CD1c-positive myeloid dendritic cell (primary cell): ENCODE data around the gene LRRC72.
"Not testable (repeated sequence)": the region's sequence is repeated elsewhere in the genome, so short reads cannot be mapped to it uniquely, and the experiment has no call there.

Experiments
- DNase-seq: peaks from one replicate; pipeline ENCODE4 v3.0.0-alpha.2; 2016; ENCODE audit errors: extremely low spot score

The LRRC72 gene

DNA sequence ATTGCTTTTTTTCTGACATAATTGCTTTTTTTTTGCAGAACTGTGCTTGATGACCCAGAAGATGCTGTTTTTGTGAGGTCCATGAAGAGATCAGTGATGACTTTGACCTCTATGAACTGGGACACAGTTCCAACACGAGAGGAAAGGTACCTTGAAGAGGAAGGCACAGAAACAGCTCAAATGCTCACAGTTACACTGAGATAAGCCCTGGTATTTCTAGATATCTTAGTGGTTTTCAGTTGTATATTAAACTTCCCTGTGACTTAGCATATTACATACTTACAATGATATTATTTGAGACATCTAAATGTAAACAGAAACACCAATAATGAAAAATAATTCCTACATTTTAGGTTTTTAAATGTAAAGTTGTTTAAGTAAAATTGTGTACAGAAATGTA is 54.7 kb downstream of the LRRC72 start:
- no peak for DNase-seq

DNA sequence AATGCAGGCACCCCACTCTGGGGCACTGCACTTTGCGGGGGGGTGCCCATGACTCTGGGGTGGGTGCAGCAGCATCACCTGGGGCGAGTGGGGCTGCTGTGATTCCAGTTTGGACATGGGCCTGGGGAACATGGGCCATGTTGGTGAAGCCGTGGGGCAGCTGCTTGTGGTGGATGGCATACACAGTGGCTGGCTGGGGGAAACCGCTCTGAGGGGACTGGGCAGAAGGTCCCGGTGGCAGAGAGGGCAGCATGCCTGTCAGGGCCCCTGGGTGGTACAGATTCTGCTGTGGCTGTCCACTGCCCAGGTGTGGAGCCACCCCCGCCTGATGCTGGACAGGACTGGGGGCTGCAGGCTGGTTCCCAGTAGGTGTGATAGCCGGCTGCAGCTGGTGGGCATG is 57.2 kb downstream of the LRRC72 start:
- DNase-seq: no peak

DNA sequence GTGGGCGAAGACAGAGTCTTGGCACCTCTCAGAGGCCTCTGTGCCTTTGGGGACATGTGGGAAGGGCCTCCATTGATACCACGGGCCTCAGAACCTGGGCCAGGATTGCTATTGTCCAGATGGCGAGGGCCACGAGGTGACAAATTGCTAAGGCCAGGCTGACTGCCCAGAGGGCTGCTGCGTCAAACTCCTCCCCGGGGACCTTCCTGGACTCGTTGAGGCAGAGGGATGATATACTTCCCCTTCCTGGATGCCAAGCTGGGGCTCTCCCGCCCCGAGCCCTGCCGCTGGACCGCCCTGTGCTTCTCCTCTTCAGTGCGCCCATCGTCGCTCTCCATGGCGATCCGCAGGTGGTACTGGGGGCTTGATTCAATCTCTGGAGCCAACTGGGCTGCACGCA is 58.9 kb downstream of the LRRC72 start:
- no peak for DNase-seq

DNA sequence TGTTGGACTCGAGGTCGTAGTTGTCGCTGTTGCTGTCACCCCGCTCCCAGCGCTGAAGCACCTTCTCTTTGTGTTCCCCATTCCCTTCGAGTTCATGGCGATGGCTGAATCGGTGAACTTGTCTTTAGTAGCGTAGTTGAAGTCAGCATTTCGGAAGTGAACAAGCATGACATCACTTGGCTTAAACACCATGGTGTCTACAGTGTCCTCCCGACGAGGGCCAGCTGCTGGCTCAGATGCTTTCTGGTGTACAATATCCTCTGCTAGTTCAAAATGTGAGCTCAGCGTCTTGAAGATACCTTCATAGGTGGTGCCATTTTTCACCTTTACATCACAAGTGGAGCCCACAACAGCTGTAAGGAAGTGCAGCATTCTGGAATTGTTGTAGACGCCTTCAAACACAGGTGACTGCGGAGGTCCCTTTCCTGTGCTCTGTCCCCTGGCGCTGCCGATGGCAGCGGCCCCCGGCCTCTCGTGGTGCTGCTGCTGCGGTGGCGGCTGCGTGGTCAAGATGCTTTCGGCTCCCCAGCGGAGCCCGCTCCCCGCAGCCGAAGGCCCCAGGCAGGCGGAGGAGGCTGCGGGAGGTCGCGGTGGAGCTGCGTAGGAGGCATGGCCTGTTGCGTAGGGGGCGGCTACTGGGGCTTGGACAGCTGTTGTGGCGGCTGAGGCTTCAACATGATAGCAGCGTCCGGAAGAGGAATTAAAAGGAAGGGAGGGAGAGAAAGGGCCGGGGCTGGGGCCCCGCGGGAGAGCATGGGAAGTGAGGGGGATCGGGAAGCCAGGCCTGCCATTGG is 59.7 kb downstream of the LRRC72 start:
- DNase-seq: no peak

DNA sequence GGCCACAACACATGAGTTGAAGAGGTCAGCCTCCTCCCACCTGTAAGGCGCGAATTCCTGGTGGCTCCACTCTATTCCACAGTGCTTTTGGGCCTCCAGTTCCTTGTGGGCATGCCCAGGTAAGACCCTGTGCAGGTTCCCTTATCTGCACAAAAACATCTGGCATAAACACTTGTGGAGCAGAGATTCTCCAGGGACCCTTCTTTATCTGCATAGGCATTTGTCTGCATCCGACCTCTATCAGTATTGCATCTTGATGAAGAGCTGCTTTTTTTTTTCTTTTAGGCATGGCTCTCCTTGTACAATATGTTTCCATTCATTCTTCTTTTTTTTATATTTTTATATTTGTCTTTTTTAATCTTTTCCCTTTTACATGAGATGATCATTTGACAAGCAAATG is 60.5 kb downstream of the LRRC72 start:
- DNase-seq: no peak

DNA sequence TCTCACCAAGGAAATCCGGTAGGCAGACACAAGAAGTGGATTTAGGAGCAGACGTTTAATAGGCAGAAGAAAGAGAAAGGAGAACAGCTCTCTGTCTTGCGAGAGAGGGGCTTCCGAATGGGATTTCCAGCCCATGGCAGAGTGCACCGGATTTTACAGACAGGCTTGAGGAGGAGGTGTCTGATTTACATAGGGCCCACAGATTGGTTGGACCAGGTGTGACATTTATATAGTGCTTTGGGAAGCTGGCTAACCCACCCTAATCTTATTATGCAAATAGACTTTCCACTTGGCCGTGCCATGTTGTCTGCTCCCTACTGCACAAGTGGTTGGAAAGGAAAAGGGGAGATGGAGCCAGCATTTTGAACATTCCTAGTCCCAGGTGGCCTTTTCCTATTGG is 61.2 kb downstream of the LRRC72 start:
- no peak for DNase-seq

DNA sequence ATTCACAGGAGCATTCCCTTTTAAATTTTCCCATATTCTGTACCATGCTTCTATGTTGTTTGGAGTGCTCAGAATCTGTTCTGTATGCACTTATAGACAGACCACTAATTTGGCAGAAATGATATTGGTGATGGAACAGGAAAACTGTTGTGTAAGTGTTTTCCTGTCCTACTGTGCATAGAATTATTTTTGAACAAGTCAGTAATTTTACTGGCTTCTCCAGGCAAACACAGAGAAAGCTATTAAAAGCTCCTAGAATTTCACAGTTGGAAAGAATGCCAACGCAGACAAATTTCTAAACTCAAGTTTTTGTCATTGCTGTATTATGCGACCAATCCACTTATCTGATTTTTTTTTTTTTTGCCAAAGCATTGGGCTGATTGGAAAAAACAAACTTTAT is 63.3 kb downstream of the LRRC72 start:
- no peak for DNase-seq

DNA sequence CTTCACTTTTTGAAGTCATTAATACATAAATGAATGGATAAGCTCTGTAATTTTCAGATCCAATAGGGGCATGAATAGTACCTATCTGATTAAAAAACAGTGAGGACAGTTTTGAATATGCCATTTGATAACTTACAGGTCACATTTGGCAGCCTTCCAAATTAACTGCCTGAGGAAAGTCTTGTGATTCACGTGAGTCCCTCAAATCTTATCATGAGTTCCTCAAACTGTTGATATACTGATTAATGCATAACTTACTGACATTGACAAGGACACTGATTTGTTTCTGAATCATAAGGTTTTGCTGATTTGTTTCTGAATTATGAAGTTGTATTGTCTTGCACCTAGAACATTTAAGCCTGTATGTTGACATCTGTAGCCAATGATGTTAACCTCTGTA is 63.8 kb downstream of the LRRC72 start:
- no peak for DNase-seq

DNA sequence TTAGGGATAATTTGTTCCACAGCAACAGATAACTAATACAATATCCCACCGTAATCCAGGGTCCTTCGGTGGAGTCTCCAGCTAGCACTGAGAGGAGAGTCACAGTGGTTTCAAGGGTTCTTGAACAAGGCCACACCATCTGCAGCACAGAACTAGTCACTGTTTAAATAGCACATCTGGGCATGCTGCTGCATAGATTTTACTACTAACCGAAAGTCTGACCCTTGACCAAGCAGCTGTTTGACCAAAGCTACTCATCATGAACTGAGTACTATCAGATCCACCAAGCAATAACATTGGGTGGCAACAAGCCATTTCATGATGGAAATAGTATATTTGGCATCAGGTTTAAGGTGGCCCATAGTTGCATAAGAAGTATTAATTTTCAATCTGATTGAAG is 65.8 kb downstream of the LRRC72 start:
- DNase-seq: no peak

DNA sequence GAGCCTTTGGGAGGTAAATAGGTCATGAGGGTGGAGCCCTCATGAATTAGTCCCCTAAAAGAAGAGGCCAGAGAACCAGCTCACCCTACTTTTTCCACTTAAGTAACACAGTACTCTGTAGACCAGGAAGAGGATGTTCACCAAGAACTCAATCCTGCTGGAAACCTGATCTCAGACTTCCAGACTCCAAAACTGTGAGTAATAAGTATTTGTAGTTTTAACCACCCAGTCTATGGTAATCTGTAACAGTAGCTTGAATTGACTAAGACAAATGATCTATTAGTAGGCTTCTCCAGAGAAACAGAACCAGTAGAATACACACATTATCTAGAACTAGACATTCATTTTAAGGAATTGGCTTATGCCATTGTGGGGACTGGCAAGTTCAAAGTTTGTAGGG is 67.4 kb downstream of the LRRC72 start:
- DNase-seq: no peak

DNA sequence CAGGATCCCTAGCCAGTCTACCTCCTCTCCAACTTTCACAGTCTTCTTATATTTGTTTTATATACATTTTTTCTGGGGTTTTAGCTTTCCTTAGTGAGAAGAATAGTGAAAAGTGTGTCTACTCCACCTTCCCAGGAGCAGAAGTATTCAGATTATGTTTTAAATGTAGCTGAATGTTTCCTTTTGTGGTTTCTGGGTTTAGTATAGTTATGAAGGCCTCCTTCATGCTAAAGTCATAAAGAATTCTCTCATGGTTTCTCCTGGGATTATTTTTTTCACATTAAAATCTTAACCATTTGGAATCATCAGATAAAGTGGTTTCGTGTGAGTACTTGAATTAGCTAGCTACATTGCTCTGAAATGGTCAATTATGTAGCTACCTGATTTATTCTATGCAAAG is 68.1 kb downstream of the LRRC72 start:
- no peak for DNase-seq

DNA sequence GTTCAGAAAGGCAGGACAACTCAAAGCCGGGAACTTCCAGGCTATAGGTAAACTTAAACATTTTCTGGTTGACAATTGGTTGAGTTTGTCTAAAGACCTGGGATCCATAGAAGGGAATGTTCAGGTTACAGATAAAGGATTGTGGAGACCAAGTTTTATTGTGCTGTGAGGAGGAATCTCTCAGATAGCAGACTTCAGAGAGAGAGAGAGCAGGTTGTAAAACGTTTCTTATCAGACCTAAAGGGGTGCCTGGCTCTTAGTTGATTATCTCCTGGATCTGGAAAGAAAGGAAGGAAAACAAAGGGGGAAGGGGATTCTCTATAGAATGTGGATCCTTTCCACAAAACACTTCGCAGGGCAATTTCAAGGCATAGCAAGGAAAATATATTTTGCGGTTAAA is 69.0 kb downstream of the LRRC72 start:
- DNase-seq: not testable (repeated sequence)

DNA sequence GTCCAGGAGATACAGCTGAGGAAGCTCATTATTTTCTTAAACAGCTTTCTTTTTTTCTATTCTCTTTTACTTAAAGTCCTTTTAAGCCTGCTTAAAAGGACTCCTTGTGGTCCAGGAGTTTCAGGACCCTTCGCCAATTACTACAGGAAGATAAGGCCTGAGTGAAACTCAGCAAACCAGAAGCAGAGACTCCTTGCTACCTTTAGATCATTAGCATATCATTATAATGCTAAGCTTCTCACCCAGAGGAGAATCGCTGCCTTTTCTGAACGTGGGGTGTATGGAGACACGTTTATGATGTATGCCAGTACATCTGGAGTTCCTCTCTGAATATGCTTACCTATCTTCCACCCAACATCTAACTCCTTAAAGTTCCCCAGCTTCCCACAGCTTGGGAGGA is 71.4 kb downstream of the LRRC72 start:
- DNase-seq: no peak

DNA sequence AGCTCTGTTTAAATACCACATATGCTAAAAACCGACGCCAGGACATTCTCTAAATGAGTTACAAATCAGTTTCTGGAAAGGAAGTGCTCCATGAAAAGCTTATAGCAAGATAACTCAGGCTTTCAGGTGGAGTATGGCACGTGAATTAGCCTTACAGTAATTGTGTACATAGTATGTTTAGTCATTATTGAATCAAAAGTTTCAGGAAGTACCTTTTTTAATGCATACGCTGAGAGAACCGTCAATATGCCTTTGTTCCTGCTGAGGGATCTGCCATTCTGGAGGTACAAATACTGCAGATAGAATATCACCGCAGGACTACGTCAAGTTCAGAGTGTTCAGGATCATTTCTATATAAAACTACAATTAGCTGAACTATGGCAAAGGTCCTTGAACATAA is 73.2 kb downstream of the LRRC72 start:
- DNase-seq: no peak

DNA sequence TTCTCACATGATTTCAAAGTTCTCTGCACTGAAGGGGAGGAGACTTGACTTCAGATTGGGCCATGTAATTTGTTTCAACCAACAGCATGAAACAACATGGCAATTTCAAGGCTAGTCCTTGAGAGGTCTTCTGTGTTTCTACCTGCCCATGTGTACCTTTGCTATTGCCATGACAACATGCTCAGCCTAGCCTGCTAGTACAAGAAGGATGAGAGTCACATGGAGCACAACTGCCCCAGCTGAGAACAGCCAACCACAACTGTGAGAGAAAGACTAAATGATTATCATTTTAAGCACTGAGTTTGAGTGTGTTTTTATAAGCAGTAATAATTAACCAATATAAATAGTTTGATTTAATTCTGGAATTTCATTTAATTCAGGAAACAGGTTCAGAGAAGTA is 77.0 kb downstream of the LRRC72 start:
- no peak for DNase-seq

DNA sequence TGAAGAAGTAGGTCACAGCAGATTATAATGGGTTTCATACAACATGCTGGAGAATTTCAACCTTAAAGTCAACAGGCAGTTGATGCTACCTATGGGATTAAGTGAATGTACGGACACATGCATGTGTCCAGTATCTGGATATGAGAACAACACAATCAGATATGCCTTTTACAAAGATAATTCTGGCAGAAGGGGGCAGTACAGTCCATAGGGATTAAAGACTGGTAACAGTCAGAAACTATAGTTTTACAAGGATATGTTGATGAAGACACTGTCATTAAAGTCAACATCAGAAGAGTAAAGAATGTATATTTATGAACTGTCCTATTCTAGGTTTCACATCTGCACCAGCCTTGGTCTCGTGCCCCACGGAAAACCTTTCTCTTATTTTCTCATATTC is 77.4 kb downstream of the LRRC72 start:
- DNase-seq: no peak

DNA sequence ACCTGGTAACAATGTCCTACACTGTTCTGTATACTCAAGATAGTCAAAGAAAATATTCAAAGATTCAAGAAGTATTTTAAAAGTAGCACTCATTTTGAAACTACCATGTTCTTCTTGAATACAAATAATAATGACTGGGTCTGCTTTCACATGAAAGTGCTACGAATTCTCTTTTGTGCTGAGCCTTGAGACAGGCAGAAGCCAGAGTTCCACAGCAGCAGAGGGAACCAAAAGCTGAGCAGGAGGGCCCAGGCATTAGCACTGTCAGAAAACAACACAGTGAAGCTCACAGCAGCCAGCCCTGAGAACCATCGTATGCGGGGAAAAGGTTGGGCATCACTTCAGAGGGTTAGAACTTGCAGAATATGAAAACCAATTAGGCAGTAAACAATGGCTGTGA is 80.1 kb downstream of the LRRC72 start:
- DNase-seq: no peak

DNA sequence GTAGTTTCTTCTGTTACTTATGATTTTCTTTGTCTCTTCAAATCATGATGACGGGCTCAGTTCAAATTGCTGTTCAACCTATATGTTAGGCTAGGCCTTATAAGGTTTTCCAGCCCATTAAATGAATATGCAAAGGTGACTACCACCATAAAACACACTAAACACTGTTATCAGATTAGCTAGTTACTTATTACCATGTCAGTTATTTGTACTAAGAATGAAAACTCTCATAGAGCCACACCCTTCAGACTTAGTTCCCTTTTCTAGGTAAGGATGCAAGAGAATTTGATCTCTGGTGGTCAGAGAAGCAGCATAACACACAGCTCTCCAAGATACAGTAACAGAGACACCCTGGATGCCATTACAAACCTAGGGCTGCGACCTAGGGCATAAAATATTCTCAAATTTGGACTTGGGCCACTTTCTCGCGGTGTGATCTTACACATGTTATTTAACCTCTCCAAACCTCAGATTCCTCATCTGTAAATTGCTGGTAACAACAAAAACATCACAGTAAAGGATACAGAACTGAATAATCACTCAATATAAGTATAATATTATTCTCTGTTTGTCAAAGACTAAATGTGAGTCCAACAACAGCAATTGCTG is 83.3 kb downstream of the LRRC72 start:
- peak; percentile 19 for DNase-seq

DNA sequence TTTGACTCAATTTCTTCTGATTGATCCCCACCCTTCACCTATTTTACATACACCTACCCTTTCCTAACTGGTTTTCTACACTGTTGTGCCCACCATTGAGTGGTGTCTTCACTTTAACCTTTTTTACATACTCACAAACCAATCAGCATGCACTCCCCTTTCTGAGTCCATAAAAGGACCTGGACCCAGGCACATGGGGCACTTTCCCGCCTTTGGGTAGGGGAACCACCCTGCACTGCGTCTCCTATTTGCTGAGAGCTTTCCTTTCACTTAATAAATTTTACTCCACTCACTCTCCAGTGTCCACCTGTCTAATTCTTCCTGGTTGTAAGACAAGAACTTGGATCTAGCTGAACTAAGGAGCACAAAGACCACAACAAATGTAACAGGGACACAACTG is 85.1 kb downstream of the LRRC72 start:
- DNase-seq: no peak

DNA sequence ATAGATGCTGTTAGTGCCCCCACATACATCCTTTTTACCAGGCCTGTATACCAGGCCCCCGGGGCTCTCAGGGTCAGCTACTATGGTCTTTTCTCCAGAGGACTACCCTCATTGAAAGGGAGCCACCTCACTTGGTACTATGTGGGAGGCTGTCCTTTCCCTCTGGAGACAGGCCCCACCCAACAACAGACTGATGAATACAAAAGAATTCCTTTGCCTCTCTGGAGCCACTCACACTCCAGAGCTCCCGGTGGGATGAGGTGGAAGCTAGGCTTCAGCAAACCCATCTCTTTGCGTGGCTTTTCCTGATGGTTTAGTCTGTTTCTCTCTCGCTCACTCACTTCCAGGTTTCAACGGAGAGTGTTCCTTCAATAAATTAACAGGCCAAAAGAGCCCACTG is 88.6 kb downstream of the LRRC72 start:
- no peak for DNase-seq

DNA sequence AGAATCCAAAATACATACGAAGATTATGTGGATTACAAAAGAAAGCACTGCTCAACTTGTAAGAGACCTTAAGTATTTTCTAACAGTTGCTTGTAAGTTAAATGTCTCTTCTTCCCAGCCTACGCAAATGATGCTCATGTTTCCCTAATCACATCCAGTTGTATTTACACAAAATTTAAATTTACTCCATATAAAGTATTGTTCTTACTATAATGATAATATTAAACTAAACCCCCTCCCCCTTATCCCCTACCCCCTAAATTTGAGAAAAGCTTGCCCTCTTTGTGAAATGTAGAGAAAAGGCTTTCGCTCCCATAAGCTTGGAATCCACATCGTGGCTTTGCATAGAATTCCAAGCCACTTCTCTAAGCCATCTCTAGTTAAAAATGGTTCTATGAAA is 89.5 kb downstream of the LRRC72 start:
- DNase-seq: no peak

DNA sequence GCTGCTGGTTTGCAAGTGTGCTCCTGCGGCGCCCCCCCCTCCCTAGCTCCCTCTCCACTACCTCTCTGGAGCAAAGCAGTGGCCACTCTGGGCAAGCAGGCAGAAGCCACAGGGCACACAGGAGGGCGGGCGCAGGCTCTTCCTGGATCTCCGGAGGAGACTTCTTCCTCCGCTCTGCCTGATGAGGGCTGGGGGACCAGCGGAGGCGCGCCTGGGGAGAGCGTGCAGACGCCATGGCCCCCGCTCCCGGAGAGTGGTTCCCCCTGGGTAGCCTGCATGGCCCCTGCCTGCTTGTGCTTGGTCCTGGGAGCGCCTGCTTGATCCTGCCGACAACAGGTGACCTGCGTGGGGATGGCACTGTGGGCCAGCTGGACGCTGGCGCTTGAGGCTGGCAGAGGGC is 89.9 kb downstream of the LRRC72 start:
- DNase-seq: no peak

DNA sequence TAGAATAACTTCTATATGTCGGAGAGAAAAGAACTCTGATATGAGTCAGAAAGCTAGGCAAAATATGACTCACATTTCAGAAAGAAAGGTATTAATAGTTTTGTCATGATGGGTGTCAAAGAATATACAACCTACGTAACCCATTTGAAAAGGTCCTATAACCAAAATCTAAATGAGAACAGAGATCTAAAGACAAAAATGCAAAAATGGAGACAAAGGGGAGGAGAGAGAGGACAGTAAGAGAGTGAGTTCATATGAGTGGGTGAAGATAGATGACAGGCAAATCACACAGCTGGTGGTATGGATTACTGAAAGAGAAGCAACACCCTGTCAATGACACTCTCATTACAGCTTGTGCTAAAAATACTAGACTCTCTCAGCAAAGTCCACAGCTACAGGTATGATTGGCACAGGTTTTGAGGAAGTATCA is 93.4 kb downstream of the LRRC72 start:
- no peak for DNase-seq

DNA sequence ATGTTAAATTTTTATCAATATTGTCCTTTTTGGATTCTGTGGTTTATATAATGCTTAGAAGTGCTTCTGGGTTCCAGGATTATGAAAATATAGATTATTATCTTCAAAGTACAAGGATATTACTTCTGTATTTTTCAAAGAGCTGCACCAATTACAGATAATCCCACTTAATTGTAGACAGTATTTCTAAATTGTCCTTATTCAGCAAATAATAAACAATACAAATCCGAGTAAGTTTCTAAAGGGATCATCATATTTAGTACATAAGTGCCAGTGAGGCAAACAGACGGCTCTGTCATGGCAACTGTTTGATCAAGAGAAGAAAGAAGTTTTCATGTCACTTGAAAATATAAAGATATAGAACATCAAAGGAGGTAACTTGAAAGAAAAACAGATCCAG is 99.8 kb downstream of the LRRC72 start:
- DNase-seq: no peak
